Inflammatory macrophage (primary cell): Measurements from ENCODE around the gene PPP1CA.

Experiments used
- DNase-seq, 2 donors: peaks; one replicate each; pipeline ENCODE4 v3.0.0-alpha.2; 2020 to 2022
- total RNA-seq, 18 experiments: gene quantifications; one replicate each; lab custom pipeline; 2026; ENCODE audit warnings: mixed read lengths in 6 of 18, inconsistent platforms in 2 of 18; lab: John Stamatoyannopoulos, UW

The PPP1CA gene
- 120 to 340 (median 217) reads per million in 18 experiments for total RNA-seq

DNA sequence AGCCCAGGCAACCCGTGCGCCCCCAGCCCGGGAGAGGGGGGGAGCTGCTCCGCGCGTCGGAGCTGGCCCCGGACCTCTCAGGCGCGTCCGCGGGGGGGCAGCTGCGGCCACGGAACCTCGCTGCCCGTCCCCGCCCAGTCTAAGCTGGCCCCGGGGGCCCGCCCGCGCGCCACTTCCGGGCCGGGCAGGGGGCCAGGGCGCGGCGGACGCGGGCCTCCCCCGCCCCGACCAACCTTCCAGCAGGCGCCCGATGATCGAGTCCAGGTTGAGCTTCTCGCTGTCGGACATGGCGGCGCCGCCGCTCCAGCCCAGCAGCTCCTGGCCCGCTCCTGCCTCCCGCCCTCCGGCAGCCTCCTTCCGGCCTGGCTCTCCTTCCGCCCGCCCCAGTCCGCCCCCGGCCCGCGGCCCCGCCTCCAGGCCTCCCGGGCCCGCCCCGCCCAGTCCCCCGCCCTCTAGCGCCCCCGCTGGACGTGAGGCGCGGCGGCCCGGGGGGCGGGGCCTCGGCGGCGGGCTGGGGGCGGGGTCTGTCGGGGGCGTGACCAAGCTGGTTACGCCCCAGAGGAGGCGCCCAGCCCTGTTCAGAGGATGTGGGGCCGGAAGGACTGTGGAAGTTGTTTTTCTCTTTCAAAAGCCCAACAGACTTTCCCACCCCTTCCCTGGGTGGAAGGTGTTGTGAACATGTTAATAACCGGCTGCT, at the start of gene PPP1CA:
PPP1CA (minus strand) TSS at position 364 of the 697 bp plus-strand sequence; CDS start at position 288, 76 bp downstream.
- peak; percentile 87 to 91 for DNase-seq

DNA sequence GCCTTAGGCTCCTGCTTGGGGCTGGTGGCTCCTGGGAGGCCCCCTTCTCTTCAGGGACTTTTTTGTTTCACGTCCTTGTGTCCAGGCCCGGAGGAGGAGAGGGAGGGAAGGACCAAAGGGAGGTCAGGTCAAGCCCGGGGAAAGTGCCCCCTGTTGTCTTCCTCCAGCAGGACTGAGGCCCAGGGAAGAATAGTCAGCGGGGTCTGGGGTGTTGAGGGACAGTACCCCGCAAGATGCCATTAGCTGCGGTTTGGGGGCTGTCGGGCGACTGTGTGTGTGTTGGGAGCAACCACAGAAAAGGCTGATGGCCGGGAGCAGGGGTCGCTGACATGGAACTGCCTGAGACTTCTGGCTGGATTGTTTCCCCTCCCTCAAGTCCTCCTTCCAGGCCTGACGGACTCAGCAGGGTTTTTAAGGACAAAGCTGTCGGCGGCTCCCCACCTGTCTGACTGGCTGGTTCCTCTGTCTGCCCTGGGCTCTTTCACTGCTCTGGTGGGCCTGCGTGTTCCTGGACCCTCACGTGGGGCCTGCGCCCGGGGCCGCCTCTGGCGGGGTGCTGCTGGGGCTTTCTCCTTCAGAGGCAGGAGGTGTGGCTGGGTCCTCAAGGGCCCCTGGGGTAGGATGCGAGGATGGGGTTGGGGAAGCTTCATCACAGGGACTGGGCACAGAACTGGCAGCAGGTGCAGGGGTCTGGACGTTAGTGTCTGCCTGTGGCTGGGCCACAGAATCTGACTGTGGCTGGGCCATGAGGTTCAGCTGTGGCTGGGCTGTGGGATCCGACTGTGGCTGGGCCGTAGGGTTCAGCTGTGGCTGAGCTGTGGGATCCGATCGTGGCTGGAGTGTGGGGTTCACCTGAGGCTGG, 49.4 kb upstream of the PPP1CA start:
- DNase-seq, result no peak

DNA sequence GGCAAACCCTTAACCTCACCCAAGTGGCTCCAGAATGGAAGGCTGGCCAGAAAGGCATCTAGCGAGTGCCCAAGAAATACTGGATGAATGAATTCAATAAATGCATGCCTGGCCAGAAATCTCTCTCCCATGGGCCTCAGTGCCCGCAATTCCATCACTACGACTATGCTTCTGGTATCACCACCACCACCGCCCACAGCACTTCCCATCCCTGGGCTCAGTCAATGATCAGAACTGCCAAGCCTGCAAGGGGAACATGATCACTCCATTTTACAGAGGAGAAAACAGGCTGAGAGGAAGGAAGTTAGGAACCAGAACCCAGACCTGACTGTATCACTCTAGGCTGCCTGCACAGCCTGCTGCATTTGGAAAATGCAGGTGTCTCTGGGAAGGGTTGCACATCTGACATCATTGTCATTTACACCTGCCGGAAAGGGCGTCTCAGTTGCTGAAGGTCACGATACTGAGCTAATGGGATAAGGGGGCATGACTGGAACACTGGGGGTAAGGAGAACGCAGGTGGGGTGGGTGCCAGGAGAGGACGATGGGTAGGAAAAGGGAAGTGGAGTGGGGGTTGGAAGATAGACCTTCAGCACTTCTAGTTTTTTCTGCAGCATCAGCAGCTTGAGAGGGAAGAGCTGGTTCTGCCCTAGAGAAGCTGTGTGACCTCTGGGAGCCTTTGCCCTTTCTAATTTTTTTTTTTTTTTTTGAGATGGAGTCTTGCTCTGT, 47.6 kb upstream of the PPP1CA start:
- DNase-seq, result peak; percentile 74 to 82

DNA sequence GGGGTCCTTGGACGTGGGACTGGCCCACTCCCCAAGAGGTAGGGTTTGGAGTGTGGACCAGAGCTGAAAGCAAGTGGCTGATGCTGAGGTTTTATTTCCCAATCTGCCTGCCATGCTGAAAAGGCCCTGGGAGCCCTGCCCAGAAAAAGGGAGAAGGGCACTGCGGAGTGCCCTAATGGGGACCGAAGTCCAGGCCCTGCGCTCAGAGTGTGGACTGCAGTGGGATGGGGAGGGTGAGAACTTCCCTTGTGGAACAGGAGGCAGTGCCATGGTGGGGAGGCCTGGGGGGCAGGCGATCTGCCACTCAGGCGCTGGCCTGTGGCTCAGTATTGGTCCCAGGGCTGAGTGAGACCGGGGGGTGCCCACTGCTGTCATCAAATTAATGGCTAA, 46.6 kb upstream of the PPP1CA start:
- DNase-seq, result no peak

DNA sequence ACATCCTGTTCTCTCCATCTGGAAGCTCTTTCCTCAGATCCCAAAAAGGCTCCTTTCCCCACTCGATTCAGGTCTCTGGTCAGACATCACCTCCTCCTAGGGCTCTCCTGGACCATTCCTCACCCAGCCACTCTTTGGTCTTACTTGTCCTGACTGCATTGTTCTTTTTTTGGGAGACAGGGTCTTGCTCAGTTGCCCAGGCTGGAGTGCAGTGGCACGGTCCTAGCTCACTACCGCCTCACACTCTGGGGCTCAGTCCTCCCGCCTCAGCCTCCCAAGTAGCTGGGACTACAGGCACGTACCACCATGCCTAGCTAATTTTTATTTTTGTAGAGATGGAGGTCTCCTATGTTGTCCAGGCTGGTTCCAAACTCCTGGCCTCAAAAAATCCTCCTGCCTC, 43.9 kb upstream of the PPP1CA start:
- no peak for DNase-seq

DNA sequence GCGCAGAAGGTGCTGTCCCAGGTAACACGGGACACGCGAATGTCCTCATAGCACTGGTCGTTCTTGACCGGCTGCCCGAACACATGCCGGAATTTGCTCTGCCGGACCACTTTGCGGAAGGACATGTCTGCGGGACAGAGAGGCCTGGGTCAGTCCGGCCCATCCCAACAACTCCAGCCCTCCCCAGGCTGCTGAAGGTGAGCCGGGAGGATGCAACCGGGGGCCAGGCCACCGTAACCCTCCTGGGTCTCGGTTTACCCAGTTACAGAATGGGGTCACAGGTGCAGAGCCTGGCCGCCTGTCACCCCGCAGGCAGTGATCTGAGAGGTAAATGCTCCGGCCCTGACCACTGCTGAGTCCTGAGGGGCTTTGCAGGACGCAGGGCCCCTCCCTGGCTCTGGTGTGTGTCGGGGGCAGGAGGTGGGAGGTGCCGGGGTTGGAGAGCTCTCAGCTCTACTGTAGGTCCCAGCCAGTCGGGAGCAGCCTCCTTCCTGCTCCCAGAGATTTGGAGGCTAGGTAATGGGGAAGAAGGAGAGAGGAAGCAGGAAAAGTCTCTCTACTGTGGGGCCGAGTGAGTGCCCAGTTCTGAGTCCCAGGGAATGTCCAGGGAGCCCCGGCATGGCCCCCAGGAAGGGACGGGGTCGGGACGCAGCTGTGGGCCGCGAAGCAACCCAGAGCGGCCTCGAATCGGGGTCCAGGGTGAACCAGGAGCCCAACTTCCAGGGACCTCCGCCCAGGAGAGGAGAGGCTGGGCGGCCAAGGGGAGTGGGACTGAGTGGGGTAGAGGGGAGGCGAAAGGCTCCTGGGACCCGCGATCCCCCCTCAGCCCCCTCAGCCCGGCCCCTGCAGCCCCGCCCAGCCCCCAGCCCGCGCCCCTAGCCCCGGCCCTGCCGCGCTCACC, 41.1 kb upstream of the PPP1CA start:
- no peak for DNase-seq

DNA sequence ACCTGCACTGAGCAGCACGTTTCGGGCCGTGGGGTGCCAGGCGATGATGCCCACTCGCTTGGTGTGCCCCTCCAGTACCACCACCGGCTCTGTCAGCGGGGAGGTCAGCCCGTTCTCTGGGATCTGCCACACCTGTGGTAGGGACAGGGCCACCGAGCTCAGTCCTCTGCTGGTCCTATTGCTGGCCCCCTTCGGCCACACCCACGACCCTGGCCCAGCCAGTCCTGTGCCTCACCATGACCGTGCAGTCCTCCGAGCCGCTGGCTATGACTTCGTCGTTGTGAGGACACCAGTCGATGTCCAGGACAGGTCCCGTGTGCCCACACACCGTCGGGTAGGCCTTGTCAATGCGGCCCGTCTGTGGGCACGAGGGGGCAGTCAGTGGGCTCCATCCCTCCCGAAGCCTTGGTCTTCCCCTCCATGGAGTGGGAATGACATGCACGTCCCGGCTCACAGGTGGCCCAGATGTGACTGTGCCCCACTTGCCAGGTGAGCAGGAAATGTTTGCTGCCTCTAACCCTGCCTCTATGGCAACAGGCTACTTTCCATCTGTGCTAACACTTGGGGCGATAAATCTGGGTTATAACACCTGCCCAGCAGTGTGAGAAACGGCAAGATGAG, 40.2 kb upstream of the PPP1CA start:
- DNase-seq, result no peak

DNA sequence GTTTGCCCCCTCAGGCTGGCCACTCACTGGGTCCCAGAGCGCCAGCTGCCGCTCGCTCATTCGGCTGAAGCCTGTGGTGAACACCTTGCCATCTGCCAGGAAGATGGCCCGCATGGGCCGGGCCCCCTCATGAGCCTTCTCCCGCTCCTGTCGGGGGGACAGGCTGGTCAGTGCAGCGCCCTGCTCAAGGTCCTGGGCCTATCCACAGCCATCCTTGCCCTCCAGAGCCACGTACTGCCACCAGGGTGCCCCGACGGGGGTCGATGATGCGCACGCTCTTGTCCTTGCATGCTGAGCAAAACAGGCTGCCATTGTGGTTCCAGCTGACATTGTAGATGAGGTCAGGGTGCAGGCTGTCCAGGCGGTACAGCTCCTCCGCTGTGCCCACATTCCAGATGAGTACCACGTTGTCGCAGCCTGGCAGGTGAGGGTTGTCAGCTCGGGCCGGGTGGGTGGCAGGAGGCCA, 39.5 kb upstream of the PPP1CA start:
- no peak for DNase-seq

DNA sequence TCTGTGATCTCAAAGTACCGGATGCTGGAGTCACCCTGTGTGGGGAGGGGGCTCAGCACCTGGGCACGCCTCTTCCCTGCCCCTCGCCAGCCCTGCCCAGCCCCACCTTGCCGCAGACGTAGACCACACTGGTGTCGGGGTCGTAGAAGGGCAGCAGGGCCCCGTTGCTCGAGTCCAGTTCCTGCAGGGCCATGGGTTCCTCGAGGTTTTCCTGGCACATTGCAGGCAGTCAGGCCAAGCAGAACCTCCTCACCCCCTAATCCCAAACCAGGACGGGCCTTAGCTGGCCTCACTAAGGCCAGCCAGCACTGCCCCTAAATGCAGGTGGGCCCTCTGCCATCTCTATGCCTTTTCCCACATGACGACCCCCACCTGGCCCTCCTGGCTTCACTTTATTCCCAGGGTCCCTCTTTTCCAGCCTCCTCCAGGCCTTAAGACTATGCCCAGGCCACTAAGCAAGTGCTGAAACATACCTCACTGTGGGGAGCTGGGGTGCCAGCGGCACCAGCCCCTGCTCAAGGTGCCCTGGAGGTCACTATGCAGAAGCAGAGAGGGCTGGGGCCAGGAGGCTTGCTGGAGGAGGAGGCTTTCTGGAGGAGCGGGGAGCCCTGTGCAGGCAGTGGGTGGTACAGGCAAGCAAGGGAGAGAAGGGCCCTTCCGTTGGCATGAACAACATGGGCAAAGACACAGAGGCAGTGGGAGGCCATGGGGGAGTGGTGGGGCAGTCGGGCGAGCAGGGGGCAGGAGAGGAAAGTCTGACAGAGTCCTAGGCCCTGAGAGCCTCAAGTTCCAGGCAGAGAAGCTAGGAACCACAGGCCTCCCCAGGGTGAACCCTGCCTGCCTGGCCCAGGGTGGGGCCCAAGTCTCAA, 38.8 kb upstream of the PPP1CA start:
- DNase-seq, result no peak

DNA sequence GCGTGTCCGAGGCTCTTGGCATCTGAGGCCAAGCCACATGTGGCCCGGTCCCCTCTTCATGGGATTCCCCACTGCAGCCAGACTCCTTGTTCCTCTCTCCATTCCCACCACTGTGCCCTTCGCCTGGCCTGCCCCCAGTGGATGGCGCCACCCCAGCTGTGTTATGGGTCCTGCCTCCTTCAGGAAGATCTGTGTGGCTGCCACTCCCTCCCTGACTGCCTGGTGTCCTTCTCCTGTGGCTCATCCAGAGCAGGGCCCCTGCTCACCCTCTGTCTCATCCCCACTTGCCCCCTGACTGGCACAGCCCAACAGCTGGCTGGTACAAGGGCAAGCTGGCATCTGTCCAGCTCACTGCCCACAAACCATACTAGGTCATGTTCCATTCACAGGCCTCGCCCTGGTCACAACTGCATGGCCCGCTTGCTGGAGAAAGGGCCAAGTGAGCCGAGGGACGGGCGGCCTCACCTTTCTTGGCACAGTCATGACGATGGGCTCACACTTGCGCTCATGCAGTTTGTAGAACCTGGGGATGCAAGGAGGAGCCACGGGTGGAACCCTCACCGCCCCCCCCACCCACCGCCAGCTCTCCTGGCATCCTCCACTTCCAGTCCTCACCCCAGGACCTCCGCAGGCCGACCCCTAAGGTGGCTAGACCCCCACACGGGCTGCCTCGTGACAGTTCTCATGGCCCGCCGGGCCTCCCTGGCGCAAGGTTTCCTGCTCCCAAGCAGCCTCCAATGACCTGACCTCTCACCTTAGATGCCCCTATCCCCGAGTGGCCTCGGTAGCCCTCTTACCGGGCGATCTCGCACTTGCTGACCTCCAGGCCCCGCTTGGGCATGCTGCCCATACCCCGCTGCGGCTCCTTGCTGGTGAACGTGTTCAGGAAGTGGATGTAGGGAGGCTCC, 37.9 kb upstream of the PPP1CA start:
- DNase-seq, result peak; percentile 55 to 69

DNA sequence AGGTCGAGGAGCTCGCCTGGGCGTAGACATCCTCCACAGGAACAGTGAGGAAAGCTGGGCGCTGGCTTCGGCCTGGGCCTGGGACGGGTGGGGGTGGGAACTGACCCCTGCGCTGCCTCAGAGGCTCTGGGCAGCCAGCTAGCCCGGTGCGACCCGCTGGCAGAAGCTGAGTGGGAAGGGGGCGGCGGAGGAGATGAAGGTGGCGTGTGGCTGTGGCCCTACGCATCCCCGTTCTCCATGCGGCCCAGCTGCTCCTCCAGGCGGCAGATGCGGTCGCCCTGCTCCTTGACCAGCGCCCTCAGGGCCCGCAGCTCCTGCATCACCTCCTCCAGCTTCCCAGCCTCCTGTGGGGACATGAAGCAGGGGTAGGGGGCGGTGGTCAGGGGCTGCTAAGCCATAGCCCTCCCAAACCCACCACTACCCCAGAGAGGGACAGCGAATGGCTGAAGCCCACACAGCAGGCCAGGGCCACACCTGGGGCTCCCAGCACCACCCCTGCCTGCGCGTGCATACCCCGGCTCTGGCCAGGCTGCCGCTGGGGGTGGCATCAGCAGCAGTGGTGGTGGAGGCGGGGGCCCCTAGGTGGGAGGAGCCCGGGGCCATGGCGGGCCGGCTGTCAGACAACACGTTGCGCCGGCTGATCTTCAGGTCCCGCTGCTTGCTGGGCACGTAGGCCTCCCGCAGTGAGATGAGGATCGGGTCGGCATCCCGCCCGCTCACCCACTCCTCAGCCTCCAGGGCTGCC, 36.7 kb upstream of the PPP1CA start:
- no peak for DNase-seq

DNA sequence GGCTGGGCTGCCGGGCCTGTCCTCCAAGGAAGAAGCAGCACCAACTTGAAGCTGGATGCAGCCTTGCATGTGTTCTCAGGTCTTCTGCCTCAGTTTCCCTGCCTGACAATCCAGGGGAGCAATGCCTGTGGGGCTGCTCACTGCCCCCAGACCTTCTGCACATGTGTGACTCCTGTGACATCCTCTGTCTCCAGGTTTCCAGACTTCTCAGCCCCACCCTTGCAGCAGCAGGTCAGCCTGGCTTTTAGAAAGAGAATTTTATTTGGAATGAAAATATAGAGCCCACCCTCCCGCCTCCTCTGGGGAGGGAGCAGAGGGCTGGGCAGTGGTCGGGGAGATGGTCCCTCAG, 36.1 kb upstream of the PPP1CA start:
- DNase-seq, result no peak

DNA sequence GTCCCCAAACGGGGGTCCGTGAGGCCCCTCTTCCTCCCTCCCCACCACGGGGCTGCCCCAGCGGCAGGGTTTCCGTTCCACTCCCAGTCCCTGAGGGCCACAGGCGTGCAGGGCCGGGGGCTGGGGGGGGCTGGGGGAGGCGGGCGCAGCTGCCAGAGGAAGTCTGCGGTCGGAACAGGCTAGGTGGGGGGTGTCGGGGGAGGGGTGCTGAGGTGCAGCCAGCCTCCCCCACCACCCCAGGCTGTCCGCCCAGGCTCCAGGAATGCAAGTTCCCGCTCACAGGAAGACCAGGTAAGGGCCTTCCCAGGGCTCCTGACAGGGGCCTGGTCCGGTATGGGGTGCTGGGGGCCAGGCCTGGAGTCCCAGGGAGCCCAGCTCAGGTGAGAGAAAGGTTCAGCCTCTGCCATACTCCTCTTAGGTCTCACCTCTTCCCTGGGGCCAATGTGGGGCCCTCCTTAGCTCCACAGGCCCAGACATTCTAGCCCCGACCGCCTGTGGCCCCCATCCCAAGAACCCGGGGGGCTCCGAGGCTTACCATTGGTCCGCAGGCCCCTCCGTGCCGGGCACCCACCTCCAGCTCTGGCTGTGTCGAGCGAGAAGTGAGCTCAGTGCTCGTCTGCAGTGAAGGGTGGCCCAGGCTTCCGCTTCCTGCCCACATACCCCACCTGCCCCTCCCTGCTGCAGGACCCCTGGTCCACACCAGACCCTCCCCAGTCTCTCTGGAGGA, 35.6 kb upstream of the PPP1CA start, which contains the start of gene PTPRCAP:
PTPRCAP (minus strand) TSS at position 601 of the 727 bp plus-strand sequence; CDS start at position 538, 63 bp downstream.
- DNase-seq, result no peak

DNA sequence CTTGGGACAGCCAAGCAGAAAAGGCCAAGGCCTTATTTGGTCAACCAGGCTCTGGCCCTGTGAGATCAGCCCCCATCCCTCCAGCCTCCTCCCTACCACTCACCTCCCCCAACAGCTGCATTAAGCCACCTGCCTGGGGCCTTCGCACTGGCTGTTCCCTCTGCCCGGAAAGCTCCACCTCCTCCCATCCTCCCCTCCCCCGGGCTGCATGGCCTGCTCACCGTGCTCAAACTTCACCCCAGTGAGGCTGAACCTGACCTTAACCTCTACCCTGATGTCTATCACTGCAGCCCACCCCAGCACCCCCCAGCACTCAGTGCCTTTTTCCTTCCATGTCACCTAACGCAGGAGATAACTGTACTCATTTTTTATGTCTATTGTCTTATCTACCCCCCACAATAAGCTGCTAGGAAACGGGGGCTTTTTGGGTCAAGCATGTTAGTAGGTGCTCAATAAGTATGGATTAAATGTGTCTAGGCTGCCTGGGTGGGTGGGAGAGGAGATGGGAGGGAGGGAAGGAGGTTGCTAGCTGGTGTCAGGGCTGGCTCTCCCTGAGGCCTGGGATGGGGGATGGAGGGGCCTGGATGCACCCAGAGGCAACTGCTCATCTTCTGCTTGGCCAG, 34.9 kb upstream of the PPP1CA start:
- no peak for DNase-seq

DNA sequence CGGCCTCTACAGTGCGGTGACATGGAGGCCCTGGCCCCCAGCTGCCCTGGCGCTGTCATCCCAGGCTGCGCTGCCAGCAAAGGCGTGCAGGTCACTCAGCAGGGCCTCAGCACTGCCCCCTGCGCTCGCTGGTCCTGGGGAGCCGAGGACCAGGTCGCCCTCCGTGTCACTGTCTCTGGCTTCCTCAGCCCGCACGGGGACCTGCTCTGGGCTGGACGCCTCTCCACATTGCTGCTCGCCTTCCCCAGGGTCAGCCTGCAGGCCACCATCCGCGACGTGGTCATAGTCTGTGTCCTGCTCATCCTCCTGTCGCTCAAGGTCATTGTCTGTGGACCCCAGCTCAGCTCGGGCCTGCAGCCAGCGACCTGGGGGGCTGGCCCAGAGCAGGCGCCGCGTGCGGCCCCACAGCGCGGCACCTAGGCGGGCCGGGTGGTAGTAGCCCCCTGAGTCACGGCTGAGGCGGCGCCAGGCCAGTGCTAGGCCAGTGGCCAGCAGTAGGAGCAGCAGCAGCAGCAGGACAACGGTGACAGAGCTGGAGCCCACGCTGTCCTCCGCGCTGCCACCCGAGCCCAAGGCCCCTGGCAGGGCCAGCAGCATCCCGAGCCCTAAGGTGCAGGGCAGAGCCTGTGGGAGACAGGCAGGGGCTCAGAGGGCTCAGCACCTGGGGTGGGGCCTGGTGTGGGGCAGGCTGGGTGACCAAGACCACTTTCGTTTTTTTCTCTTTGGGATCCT, 34.2 kb upstream of the PPP1CA start:
- DNase-seq, result no peak

DNA sequence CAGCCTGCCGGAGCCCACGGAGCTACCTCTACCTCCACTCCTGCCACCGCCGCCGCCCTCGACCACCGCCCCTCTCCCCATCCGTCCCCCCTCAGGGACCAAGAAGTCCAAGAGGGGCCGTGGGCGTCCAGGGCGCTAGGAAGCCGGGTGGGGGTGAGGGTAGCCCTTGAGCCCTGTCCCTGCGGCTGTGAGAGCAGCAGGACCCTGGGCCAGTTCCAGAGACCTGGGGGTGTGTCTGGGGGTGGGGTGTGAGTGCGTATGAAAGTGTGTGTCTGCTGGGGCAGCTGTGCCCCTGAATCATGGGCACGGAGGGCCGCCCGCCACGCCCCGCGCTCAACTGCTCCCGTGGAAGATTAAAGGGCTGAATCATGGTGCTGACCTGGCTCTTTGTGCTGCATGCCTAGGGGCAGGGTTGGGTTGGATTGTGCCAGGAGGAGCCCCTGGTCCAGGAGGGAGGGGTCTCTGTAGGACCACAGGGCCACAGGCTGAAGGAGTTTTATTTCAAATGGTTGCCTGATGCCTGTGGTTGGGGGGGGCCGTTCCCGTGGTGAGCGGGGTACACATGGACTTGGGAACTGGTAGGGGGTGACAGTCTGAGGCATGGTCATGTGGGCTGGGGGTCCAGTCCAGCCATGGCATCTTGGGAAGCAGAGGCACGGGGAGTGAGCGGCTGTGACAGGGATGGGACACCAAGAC, 33.5 kb upstream of the PPP1CA start:
- DNase-seq, result no peak
